Esophagus squamous epithelium (tissue), 5 donors: ENCODE results near the gene REV3L. TPM values are rescaled to one million over a fixed set of nuclear protein-coding genes. Genes with fewer than 3 reads are reported as not detected.

Source experiments
- DNase-seq: peaks from one replicate; lab custom pipeline; 2025; lab: John Stamatoyannopoulos, UW
- H3K27ac ChIP-seq, 4 donors: fragments of 200-600 bp; sonication (generic); one replicate each; pipeline ENCODE4 v1.5.1; 2016 to 2019; ENCODE audit warnings: mild to moderate bottlenecking in 1 of 4
- H3K27me3 ChIP-seq, 4 donors: fragments of 200-600 bp; sonication (generic); 1 replicate in 3 of 4; 2 replicates in 1 of 4; pipeline versions ENCODE4 v1.5.1 to v1.6.0; 2017 to 2021; ENCODE audit warnings: antibody characterized with exemption in 1 of 4
- H3K36me3 ChIP-seq, 3 donors: fragments of 200-600 bp; sonication (generic); one replicate each; pipeline ENCODE4 v1.5.1; 2016 to 2019
- H3K4me1 ChIP-seq, 3 donors: fragments of 200-600 bp; sonication (generic); one replicate each; pipeline ENCODE4 v1.5.1; 2017 to 2019
- H3K4me3 ChIP-seq, 4 donors: fragments of 200-600 bp; sonication (generic); 1 replicate in 3 of 4; 2 replicates in 1 of 4; pipeline ENCODE4 v1.5.1; 2016 to 2019; ENCODE audit warnings: mild to moderate bottlenecking in 2 of 4, moderate library complexity in 1 of 4
- H3K9me3 ChIP-seq, 3 donors: fragments of 200-600 bp; sonication (generic); one replicate each; pipeline ENCODE4 v1.5.1; 2016 to 2019
- CTCF ChIP-seq, 6 experiments: fragments of 450-650 bp in 4 of 6; fragments of 200-600 bp in 2 of 6; sonication (generic) in 2 of 6; IDR thresholded peaks; one replicate each; pipeline ENCODE4 v1.5.1; 2016 to 2019; ENCODE audit warnings: antibody characterized with exemption in 6 of 6, mild to moderate bottlenecking in 4 of 6, moderate library complexity in 4 of 6
- POLR2A ChIP-seq, 4 donors: fragments of 450-650 bp; IDR thresholded peaks; one replicate each; pipeline ENCODE4 v1.6.1; 2017; ENCODE audit warnings: antibody characterized with exemption in 4 of 4, mild to moderate bottlenecking in 4 of 4, moderate library complexity in 3 of 4
- WGBS, 2 donors: methylation state at CpG; one replicate each; pipeline ENCODE4 v1.1.5; 2018; 5-methylcytosine and 5-hydroxymethylcytosine counted together
- intact Hi-C: fragments of 100-400 bp; cut with DNase I; formaldehyde crosslinking; loops from one replicate; pipeline ENCODE4 v1.15.0; 2022
- total RNA-seq, 4 donors: library from RNA; depleted of rRNA; stranded (reverse); fragments of >200 nt; gene quantifications; one replicate each; pipeline ENCODE4 v1.1.0, GENCODE V29; 2016
- donor health status: DM: yes; HTN: yes; CAD: no.

The REV3L gene
- total RNA-seq, 4 donors from 2014 or later = 7.0 to 47.1 (median 18.8) TPM

- no peak for DNase-seq
- no peaks in the 10 kb centered on the region for H3K27me3 ChIP-seq
- peaks cover 0 to 67% (median 0%) of the 10 kb centered on the region in 3 donors for H3K36me3 ChIP-seq
- peaks cover 0 to 8% (median 0%) of the 10 kb centered on the region in 3 donors for H3K4me1 ChIP-seq
- WGBS, 2 donors = 60 to 84% methylated on average over 4 of the region's 4 CpGs
- intact Hi-C loops = no loop called here
- H3K27ac ChIP-seq = no peak overlapping the region
- H3K9me3 ChIP-seq = no peaks in the 10 kb centered on the region
- TF ChIP-seq POLR2A (IDR thresholded peaks at IDR 0.05) (no peak), CTCF (IDR thresholded peaks at IDR 0.05) (no peak)
- H3K4me3 ChIP-seq = no peak overlapping the region
Measured at GRCh38 chr6:111411978-111412566, 70.9 kb downstream of the REV3L start.

GRCh38 chr6:111411046-111411445 is 72.0 kb downstream of the REV3L start:
- 89 to 94% methylated on average over 4 of the region's 4 CpGs for WGBS, 2 donors
- Histone ChIP-seq H3K27me3 (no peaks in the 10 kb centered on the region), H3K27ac (peak overlapping the region in 2 of 4 donors; percentile 9 to 20), H3K9me3 (no peaks in the 10 kb centered on the region), H3K36me3 (peaks cover 0 to 67% (median 0%) of the 10 kb centered on the region in 3 donors), H3K4me3 (no peak overlapping the region), H3K4me1 (no peaks in the 10 kb centered on the region)
- no peak for DNase-seq
- intact Hi-C loops = no loop called here
- TF ChIP-seq POLR2A (IDR thresholded peaks at IDR 0.05) (no peak), CTCF (IDR thresholded peaks at IDR 0.05) (no peak)

GRCh38 chr6:111410371-111410770 is 72.6 kb downstream of the REV3L start:
- DNase-seq = no peak
- Histone ChIP-seq H3K36me3 (peaks cover 0 to 63% (median 0%) of the 10 kb centered on the region in 3 donors), H3K4me1 (no peaks in the 10 kb centered on the region), H3K4me3 (no peak overlapping the region), H3K27ac (peak overlapping the region in 1 of 4 donors; percentile 9), H3K27me3 (no peaks in the 10 kb centered on the region), H3K9me3 (no peaks in the 10 kb centered on the region)
- TF ChIP-seq CTCF (IDR thresholded peaks at IDR 0.05) (no peak), POLR2A (IDR thresholded peaks at IDR 0.05) (no peak)
- intact Hi-C loops = no loop called here
- WGBS, 2 donors = 70 to 75% methylated on average over 3 of the region's 3 CpGs

GRCh38 chr6:111409430-111409829 is 73.6 kb downstream of the REV3L start:
- no peak for DNase-seq
- Histone ChIP-seq H3K36me3 (peaks cover under 1 to 61% (median 3%) of the 10 kb centered on the region in 3 donors), H3K27me3 (no peaks in the 10 kb centered on the region), H3K4me1 (no peaks in the 10 kb centered on the region), H3K27ac (no peak overlapping the region), H3K4me3 (no peak overlapping the region), H3K9me3 (no peaks in the 10 kb centered on the region)
- intact Hi-C loops = no loop called here
- 85 to 92% methylated on average over 1 of the region's 1 CpG for WGBS, 2 donors
- TF ChIP-seq POLR2A (IDR thresholded peaks at IDR 0.05) (no peak), CTCF (IDR thresholded peaks at IDR 0.05) (no peak)

- no peaks in the 10 kb centered on the region for H3K27me3 ChIP-seq
- H3K9me3 ChIP-seq = no peaks in the 10 kb centered on the region
- H3K27ac ChIP-seq = no peak overlapping the region
- H3K4me1 ChIP-seq = no peaks in the 10 kb centered on the region
- intact Hi-C loops = no loop called here
- no peak for DNase-seq
- TF ChIP-seq POLR2A (IDR thresholded peaks at IDR 0.05) = no peak
- no peak for TF ChIP-seq CTCF (IDR thresholded peaks at IDR 0.05)
- no peak overlapping the region for H3K4me3 ChIP-seq
- 86 to 90% methylated on average over 4 of the region's 4 CpGs for WGBS, 2 donors
- H3K36me3 ChIP-seq = peaks cover 7 to 72% (median 11%) of the 10 kb centered on the region in 3 donors
Measured at GRCh38 chr6:111407686-111408085, 75.3 kb downstream of the REV3L start.
